Gastrocnemius medialis (tissue), 4 donors: ENCODE results near the gene PITPNM2.

Experiments used
- POLR2A ChIP-seq, 2 donors: fragments of 450-650 bp; IDR thresholded peaks; one replicate each; pipeline ENCODE4 v1.6.1; 2017; ENCODE audit warnings: antibody characterized with exemption in 2 of 2, mild to moderate bottlenecking in 2 of 2, moderate library complexity in 2 of 2
- TF ChIP-seq, protein P1 (sequence below), 5 experiments: fragments of 450-650 bp in 3 of 5; fragments of 200-600 bp in 2 of 5; sonication (generic) in 2 of 5; IDR thresholded peaks in 4 of 5; conservative IDR thresholded peaks in 1 of 5; 1 replicate in 4 of 5; 2 replicates in 1 of 5; pipeline ENCODE4 v1.5.1; 2016 to 2019; ENCODE audit warnings: antibody characterized with exemption in 5 of 5, mild to moderate bottlenecking in 3 of 5, moderate library complexity in 3 of 5

- no peak for TF ChIP-seq POLR2A (IDR thresholded peaks at IDR 0.05)
- TF ChIP-seq, protein P1, sequence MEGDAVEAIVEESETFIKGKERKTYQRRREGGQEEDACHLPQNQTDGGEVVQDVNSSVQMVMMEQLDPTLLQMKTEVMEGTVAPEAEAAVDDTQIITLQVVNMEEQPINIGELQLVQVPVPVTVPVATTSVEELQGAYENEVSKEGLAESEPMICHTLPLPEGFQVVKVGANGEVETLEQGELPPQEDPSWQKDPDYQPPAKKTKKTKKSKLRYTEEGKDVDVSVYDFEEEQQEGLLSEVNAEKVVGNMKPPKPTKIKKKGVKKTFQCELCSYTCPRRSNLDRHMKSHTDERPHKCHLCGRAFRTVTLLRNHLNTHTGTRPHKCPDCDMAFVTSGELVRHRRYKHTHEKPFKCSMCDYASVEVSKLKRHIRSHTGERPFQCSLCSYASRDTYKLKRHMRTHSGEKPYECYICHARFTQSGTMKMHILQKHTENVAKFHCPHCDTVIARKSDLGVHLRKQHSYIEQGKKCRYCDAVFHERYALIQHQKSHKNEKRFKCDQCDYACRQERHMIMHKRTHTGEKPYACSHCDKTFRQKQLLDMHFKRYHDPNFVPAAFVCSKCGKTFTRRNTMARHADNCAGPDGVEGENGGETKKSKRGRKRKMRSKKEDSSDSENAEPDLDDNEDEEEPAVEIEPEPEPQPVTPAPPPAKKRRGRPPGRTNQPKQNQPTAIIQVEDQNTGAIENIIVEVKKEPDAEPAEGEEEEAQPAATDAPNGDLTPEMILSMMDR (IDR thresholded peaks at IDR 0.05 in 4 of 5, conservative IDR thresholded peaks at IDR 0.05 in 1 of 5) = no peak
Measured at GRCh38 chr12:123140676-123141614, 9.9 kb downstream of the PITPNM2 start.
